ENCODE data around the gene APC2.
A peak's percentile ranks its signal among the peaks of the same experiment; 100 is the strongest.
"Not testable (repeated sequence)": the region's sequence is repeated elsewhere in the genome, so short reads cannot be mapped to it uniquely, and the experiment has no call there.

APC2 gene

GRCh38 chr19:1467215-1467489 lies 17.2 kb downstream of the APC2 start:
- no peak for DNase-seq

GRCh38 chr19:1467490-1468273 lies 17.8 kb downstream of the APC2 start:
- no peak for DNase-seq

- DNase-seq, result no peak
Observed at GRCh38 chr19:1468274-1468820, 18.4 kb downstream of the APC2 start.

- peak; percentile 50 for DNase-seq
Observed at GRCh38 chr19:1468821-1469254, 18.9 kb downstream of the APC2 start.

- DNase-seq, result no peak
Observed at GRCh38 chr19:1469255-1470054, 19.5 kb downstream of the APC2 start.

- DNase-seq, result no peak
Observed at GRCh38 chr19:1470055-1470304, 20.1 kb downstream of the APC2 start.

- peak; percentile 39 for DNase-seq
Observed at GRCh38 chr19:1470305-1471009, 20.5 kb downstream of the APC2 start.

GRCh38 chr19:1471010-1471514 lies 21.1 kb downstream of the APC2 start:
- no peak for DNase-seq

- peak; percentile 37 for DNase-seq
Observed at GRCh38 chr19:1471515-1472160, 21.7 kb downstream of the APC2 start.

- no peak for DNase-seq
Observed at GRCh38 chr19:1472231-1473084, 22.5 kb downstream of the APC2 start.

GRCh38 chr19:1473085-1473851 lies 23.3 kb downstream of the APC2 start:
- DNase-seq, result no peak

- DNase-seq, result no peak
Observed at GRCh38 chr19:1474011-1474764, 24.3 kb downstream of the APC2 start.

GRCh38 chr19:1474765-1475351 lies 24.9 kb downstream of the APC2 start:
- DNase-seq, result no peak

- no peak for DNase-seq
Observed at GRCh38 chr19:1475751-1476437, 26.0 kb downstream of the APC2 start.

GRCh38 chr19:1477056-1477455 lies 27.1 kb downstream of the APC2 start:
- DNase-seq, result not testable (repeated sequence)

- DNase-seq, result peak; percentile 94
Observed at GRCh38 chr19:1478934-1479707, 29.2 kb downstream of the APC2 start, which contains the start of gene C19orf25. C19orf25 (minus strand) TSS chr19:1479215; CDS start chr19:1478903, 312 bp downstream.

GRCh38 chr19:1481224-1481892 lies 31.4 kb downstream of the APC2 start:
- no peak for DNase-seq

GRCh38 chr19:1481893-1482360 lies 32.0 kb downstream of the APC2 start:
- DNase-seq, result no peak

Data from EL (cell line).